Heart left ventricle (tissue), 16 donors: Measurements from ENCODE around the gene SCAP. TPM values are rescaled to one million over a fixed set of nuclear protein-coding genes. Genes with fewer than 3 reads are reported as not detected.

Source experiments
- ATAC-seq, 4 donors: fragments of 200-7000 bp; cut with Tn5 transposase; one replicate each; pipeline ENCODE4 v1.9.1; 2020 to 2022; ENCODE audit warnings: moderate library complexity in 4 of 4, mild to moderate bottlenecking in 3 of 4, moderate number of reproducible peaks in 1 of 4
- DNase-seq, 5 donors: peaks; one replicate each; pipeline ENCODE4 v3.0.0-alpha.2; 2020
- H3K27ac ChIP-seq, 12 donors: fragments of 200-600 bp; sonication (generic) in 4 of 12; one replicate each; pipeline versions ENCODE4 v1.5.0 to v1.8.0; 2016 to 2022; ENCODE audit warnings: mild to moderate bottlenecking in 2 of 12
- H3K27me3 ChIP-seq, 9 donors: fragments of 200-600 bp; sonication (generic) in 2 of 9; one replicate each; pipeline versions ENCODE4 v1.5.1 to v1.8.0; 2016 to 2022; ENCODE audit warnings: mild to moderate bottlenecking in 3 of 9
- H3K36me3 ChIP-seq, 9 donors: fragments of 200-600 bp; sonication (generic) in 2 of 9; one replicate each; pipeline versions ENCODE4 v1.5.0 to v1.8.0; 2018 to 2022; ENCODE audit warnings: mild to moderate bottlenecking in 2 of 9
- H3K4me1 ChIP-seq, 12 donors: fragments of 200-600 bp; sonication (generic) in 4 of 12; one replicate each; pipeline versions ENCODE4 v1.5.0 to v1.8.0; 2016 to 2022; ENCODE audit warnings: mild to moderate bottlenecking in 3 of 12
- H3K4me3 ChIP-seq, 12 donors: fragments of 200-600 bp; sonication (generic) in 4 of 12; one replicate each; pipeline versions ENCODE4 v1.5.0 to v1.8.0; 2017 to 2022; ENCODE audit warnings: mild to moderate bottlenecking in 9 of 12, moderate library complexity in 4 of 12
- H3K9me3 ChIP-seq, 12 donors: fragments of 200-600 bp; sonication (generic) in 4 of 12; one replicate each; pipeline versions ENCODE4 v1.5.0 to v1.8.0; 2016 to 2022; ENCODE audit warnings: mild to moderate bottlenecking in 1 of 12
- POLR2A ChIP-seq, 2 donors: fragments of 450-650 bp; IDR thresholded peaks; one replicate each; pipeline ENCODE4 v1.6.1; 2017; ENCODE audit warnings: antibody characterized with exemption in 2 of 2, mild to moderate bottlenecking in 2 of 2, moderate library complexity in 2 of 2
- WGBS, 4 donors: extraction: QIAGEN DNeasy Blood & Tissue Kit in 2 of 4; methylation state at CpG; one replicate each; pipeline versions ENCODE4 v1.1.5 to v1.1.7; 2013 to 2018; 5-methylcytosine and 5-hydroxymethylcytosine counted together
- intact Hi-C, 10 donors: fragments of 100-400 bp; cut with DNase I; formaldehyde crosslinking; loops; one replicate each; pipeline versions ENCODE4 v1.11.1 to v1.14.2; 2022
- polyA plus RNA-seq, 2 donors: library from polyadenylated mRNA; stranded (reverse); fragments of 200-250 nt; gene quantifications; one replicate each; pipeline ENCODE4 v1.2.3, GENCODE V29; 2013
- total RNA-seq, 9 donors: library from RNA; depleted of rRNA in 2 of 9; stranded (reverse); fragments of >200 nt in 2 of 9; fragmentation: NEBNext Ultra II Directional in 3 of 9; extraction: Animal tissue kit (Norgen Biotek cat#: 25700) in 3 of 9; gene quantifications; one replicate each; pipeline versions ENCODE4 v1.1.0 to v1.2.4, GENCODE V29; 2016 to 2023
- TF ChIP-seq, protein P1 (sequence below), 12 donors: fragments of 200-600 bp; sonication (generic) in 4 of 12; IDR thresholded peaks; one replicate each; pipeline versions ENCODE4 v1.5.0 to v1.8.0; 2018 to 2022; ENCODE audit warnings: antibody characterized with exemption in 12 of 12, mild to moderate bottlenecking in 5 of 12
- donor health status: ischemic (EF 13 %, LVEDD 7.1; RV severe dilation, severe dysfunction).
- donor health status: healthy with polysubstance abuse.
- donor health status: DM: no; HTN: yes; CAD: no.
- donor health status: DM: no; HTN: no; CAD: no.
- donor health status: ischemic (EF 25% LVEDD 6.9; RV normal size, moderate dysfunction).
- donor health status: ischemic (EF 25% LVEDD 5.7; RV mildly dilated, moderate dysfunction).
- donor health status: healthy.
- donor health status: DM: yes; HTN: yes; CAD: no.
- donor health status: ischemic (EF 35%, LVEDD 5.7; RV mildly dilated, moderate dysfunction).
- donor health status: nonischemic (EF 11% LVEDD 7.7; RV severe dilation, severe dysfunction).
- donor health status: DM: yes; HTN: yes; CAD: no.
- donor health status: PGD.
- donor health status: ischemic (EF 29% LVEDD 5.4; RV normal size, mild dysfunction).
- donor health status: nonischemic (EF 23%, LVEDD 6.1; RV moderate dilation, normal function).

SCAP gene
- total and polyA plus RNA-seq, 11 donors = 36.8 to 71.6 (median 41.8) TPM

DNA sequence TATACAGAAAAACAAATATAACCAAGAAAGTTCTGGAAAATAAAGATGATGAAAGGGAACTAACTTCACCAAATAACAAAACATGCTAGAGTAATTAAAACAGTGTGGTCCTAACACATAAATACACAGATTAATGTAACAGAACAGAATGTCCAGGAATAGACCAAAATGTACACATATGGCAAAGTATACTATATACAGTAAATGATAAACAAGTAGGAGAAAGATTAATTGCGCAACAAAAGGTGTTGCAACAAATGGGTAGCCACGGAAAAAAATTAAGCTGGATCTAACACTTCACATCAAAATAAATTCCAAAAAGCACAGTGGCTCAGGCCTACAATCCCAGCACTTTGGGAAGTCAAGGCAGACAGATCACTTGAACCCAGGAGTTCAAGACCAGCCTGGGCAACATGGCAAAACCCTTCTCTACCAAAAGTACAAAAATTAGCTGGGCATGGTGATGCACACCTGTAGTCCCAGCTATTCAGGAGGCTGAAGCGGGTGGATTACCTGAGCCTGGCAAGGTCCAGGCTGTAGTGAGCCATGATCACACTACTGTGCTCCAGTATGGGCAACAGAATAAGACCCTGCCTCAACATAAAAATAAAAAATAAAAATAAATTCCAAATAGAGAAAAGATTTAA, 19.8 kb downstream of the SCAP start:
- intact Hi-C loops = no loop called here
- ATAC-seq = no peak
- H3K4me1 ChIP-seq = peaks cover 0 to 10% (median 0%) of the 10 kb centered on the region in 12 donors
- WGBS, 4 donors = 85 to 92% (median 89%) methylated on average over 3 of the region's 3 CpGs
- no peaks in the 10 kb centered on the region for H3K27me3 ChIP-seq
- no peak for DNase-seq
- TF ChIP-seq POLR2A (IDR thresholded peaks at IDR 0.05) = no peak
- TF ChIP-seq, protein P1, sequence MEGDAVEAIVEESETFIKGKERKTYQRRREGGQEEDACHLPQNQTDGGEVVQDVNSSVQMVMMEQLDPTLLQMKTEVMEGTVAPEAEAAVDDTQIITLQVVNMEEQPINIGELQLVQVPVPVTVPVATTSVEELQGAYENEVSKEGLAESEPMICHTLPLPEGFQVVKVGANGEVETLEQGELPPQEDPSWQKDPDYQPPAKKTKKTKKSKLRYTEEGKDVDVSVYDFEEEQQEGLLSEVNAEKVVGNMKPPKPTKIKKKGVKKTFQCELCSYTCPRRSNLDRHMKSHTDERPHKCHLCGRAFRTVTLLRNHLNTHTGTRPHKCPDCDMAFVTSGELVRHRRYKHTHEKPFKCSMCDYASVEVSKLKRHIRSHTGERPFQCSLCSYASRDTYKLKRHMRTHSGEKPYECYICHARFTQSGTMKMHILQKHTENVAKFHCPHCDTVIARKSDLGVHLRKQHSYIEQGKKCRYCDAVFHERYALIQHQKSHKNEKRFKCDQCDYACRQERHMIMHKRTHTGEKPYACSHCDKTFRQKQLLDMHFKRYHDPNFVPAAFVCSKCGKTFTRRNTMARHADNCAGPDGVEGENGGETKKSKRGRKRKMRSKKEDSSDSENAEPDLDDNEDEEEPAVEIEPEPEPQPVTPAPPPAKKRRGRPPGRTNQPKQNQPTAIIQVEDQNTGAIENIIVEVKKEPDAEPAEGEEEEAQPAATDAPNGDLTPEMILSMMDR (IDR thresholded peaks at IDR 0.05) = no peak
- no peak overlapping the region for H3K4me3 ChIP-seq
- peaks cover 0 to 12% (median 0%) of the 10 kb centered on the region in 12 donors for H3K9me3 ChIP-seq
- H3K36me3 ChIP-seq = no peaks in the 10 kb centered on the region
- H3K27ac ChIP-seq = no peak overlapping the region

DNA sequence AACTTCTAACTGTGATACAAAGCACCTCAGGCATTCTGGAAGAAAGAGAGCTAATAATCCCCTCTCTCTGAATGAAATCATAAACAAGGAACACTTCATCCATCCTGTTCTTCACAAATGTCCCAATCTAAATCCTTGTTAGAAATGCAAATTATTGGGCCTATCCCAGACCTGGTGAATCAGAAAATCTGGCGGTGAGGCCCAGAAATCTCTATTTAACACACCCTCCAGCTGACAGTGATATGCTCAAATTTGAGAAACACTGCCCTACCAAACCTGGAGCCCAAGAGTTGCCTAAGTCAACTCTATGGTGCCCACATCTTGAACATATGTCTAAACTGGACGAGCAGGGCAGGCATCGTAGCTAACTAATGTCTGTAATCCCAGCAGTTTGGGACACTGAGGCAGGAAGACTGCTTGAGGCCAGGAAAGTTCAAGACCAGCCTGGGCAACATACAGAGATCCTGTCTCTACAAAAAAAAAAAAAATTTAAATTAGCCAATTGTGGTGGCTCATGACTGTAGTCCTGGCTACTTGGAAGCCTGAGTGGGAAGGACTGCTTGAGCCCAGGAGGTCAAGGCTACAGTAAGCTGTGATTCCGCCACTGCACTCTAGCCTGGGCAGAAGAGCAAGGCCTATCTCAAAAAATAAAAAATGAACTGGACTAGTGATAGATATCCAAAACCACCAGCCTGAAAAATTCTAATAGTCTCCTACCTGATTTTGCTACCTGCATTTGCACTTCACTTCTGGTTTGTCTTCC, 23.1 kb downstream of the SCAP start:
- Histone ChIP-seq H3K4me1 (peaks cover 0 to 10% (median 0%) of the 10 kb centered on the region in 12 donors), H3K36me3 (no peaks in the 10 kb centered on the region), H3K4me3 (no peak overlapping the region), H3K27me3 (no peaks in the 10 kb centered on the region), H3K9me3 (peaks cover 0 to 9% (median 0%) of the 10 kb centered on the region in 12 donors), H3K27ac (no peak overlapping the region)
- intact Hi-C loops = no loop called here
- TF ChIP-seq POLR2A (IDR thresholded peaks at IDR 0.05) = no peak
- TF ChIP-seq, protein P1 (IDR thresholded peaks at IDR 0.05) = no peak
- 72 to 100% (median 90%) methylated on average over 4 of the region's 4 CpGs for WGBS, 4 donors
- DNase-seq (no peak), ATAC-seq (no peak)

DNA sequence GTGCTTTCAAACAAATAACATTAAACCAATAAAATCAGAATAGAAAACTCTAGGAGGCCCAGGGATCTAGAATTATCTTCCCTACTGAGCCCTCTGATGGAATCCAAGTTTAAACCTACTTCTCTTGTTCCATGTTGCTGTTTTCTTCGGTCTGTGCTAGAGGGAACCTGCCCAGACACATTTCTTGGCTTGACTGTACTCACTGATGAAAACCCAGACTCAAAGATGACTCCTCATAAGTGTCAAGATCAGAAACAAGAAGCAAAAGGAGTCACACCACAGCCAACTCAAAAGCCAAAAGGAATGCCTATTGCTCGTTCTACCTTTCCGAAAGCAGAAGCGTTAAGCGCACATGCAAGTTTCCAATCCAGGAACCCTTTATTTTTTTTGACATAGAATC, 31.6 kb downstream of the SCAP start:
- Histone ChIP-seq H3K9me3 (peaks cover 0 to 9% (median 0%) of the 10 kb centered on the region in 12 donors), H3K4me3 (no peak overlapping the region), H3K27ac (peak overlapping the region in 8 of 12 donors; percentile 70 to 85 (median 82)), H3K36me3 (peaks cover 0 to 36% (median 24%) of the 10 kb centered on the region in 9 donors), H3K4me1 (peaks cover 0 to 25% (median 12%) of the 10 kb centered on the region in 12 donors), H3K27me3 (no peaks in the 10 kb centered on the region)
- ATAC-seq (no peak), DNase-seq (no peak)
- intact Hi-C loops = no loop called here
- 90 to 95% (median 92%) methylated on average over 5 of the region's 5 CpGs for WGBS, 4 donors
- TF ChIP-seq POLR2A (IDR thresholded peaks at IDR 0.05) = no peak
- TF ChIP-seq, protein P1 (IDR thresholded peaks at IDR 0.05) = no peak

DNA sequence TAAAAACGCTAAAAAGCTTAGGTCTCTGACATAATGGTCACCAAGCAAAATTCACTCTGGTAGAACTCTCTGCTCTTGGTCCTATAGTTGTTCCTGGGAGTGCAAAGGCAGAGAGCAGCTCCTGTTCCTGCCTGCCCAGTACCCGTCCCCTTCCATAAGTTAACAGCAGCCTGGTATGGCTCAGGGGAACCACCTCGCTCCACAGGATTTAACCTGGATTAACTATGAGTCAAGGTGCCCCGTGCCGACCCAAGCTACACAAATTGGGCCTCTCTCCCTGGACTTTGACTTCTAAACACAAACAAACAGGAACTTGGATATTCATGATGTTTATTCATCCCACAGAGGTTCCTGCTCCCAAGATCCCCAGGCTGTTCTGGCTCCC, 32.1 kb downstream of the SCAP start:
- intact Hi-C loops = no loop called here
- Histone ChIP-seq H3K4me3 (no peak overlapping the region), H3K9me3 (peaks cover 0 to 8% (median 0%) of the 10 kb centered on the region in 12 donors), H3K27ac (peak overlapping the region; percentile 40 to 85 (median 80)), H3K4me1 (peaks cover 0 to 25% (median 12%) of the 10 kb centered on the region in 12 donors), H3K27me3 (no peaks in the 10 kb centered on the region), H3K36me3 (peaks cover 0 to 41% (median 29%) of the 10 kb centered on the region in 9 donors)
- WGBS, 4 donors = 53 to 71% (median 63%) methylated on average over 5 of the region's 5 CpGs
- DNase-seq = no peak
- ATAC-seq = peak; percentile 9 to 41 (median 14)
- TF ChIP-seq, protein P1 (IDR thresholded peaks at IDR 0.05) = no peak
- no peak for TF ChIP-seq POLR2A (IDR thresholded peaks at IDR 0.05)
